ENCODE results near the gene PPP1R11.

PPP1R11 gene

DNA sequence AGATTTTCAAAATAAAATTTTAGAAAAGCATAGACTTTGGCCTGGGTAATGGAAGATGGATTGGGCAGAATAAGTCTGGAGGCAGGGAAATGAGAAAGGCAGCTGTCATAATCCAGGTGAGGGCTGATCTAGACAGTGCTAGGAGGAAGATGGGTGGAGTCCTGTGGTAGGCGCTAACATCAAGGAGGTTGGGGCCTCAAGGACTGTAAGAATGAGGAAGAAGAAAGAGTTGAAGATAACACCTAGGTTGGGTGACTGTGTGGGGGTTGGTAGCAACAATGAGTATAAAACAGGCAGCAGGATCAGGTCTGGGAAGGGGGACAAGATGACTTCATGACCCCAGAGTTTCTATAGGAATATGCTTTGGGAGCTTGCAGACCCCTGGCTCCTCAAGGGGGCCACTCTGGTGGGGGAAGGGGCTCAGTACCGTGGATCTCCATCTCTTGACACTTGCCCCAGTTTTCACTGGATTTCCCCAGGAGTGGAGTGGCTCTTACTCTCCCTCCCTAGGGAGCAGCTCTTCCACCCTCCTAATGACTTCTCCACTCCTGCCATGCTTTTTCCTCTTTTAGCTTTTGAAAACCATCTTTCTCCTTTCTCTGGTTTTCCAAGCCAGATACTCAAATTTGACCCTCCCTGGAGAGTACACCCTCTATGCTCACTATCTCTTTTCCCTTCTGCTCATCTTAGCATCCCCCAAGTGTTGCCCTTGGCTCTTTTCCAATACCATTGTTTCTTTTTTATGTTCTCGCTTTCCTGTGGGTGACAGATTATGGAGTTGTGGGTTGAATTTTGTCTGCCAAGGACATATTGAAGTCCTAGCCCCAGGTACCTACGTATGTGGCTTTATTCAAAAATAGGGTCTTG, 31.1 kb downstream of the PPP1R11 start:
- no peak for ATAC-seq
- no peak for TF ChIP-seq GLIS3 (CRISPR knock-in tag; IDR thresholded peaks at IDR 0.05)
- no peak for TF ChIP-seq ZC3H10 (CRISPR knock-in tag; IDR thresholded peaks at IDR 0.05)
- no peak for TF ChIP-seq CSDC2 (CRISPR knock-in tag; IDR thresholded peaks at IDR 0.05)

DNA sequence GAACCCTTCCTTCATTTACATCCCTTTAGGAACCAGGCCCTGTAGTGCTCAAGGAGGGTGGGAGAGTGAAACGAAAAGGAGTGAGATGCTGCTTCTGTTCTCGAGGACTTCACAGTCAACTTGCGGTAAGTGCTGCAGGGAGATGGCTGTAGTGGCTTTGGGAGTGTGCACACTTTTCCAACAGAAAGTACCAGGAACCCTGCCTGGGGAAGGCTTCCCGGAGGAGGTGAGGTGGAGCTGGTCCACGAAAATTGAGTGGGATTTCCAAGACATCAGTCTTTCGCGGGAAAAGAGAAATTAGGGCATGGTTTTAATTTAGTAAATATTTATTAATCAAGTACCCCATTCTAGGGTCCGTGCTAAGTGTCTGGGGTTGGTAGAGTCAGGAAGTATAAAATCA, 33.2 kb downstream of the PPP1R11 start:
- TF ChIP-seq ARNTL (CRISPR knock-in tag; IDR thresholded peaks at IDR 0.05; ENCODE audit: borderline replicate concordance, low read depth) (no peak), PPARA (CRISPR knock-in tag; IDR thresholded peaks at IDR 0.05; ENCODE audit: borderline replicate concordance) (no peak), GLIS3 (CRISPR knock-in tag; IDR thresholded peaks at IDR 0.05) (no peak), ISL1 (CRISPR knock-in tag; IDR thresholded peaks at IDR 0.05) (no peak), BACH2 (CRISPR knock-in tag; IDR thresholded peaks at IDR 0.05; ENCODE audit: borderline replicate concordance) (no peak), TCF4 (CRISPR knock-in tag; IDR thresholded peaks at IDR 0.05; ENCODE audit: borderline replicate concordance) (no peak), RARB (CRISPR knock-in tag; IDR thresholded peaks at IDR 0.05) (no peak), ZC3H10 (CRISPR knock-in tag; IDR thresholded peaks at IDR 0.05) (no peak), ZNF8 (CRISPR knock-in tag; IDR thresholded peaks at IDR 0.05) (no peak), ZFP30 (CRISPR knock-in tag; IDR thresholded peaks at IDR 0.05) (no peak), OSR1 (CRISPR knock-in tag; IDR thresholded peaks at IDR 0.05) (no peak), SNAI2 (CRISPR knock-in tag; IDR thresholded peaks at IDR 0.05) (no peak), ZNF565 (CRISPR knock-in tag; conservative IDR thresholded peaks at IDR 0.05; ENCODE audit: low read depth) (no peak), CSDC2 (CRISPR knock-in tag; IDR thresholded peaks at IDR 0.05) (no peak), ZNF70 (CRISPR knock-in tag; IDR thresholded peaks at IDR 0.05) (no peak)
- TF ChIP-seq, protein P1, sequence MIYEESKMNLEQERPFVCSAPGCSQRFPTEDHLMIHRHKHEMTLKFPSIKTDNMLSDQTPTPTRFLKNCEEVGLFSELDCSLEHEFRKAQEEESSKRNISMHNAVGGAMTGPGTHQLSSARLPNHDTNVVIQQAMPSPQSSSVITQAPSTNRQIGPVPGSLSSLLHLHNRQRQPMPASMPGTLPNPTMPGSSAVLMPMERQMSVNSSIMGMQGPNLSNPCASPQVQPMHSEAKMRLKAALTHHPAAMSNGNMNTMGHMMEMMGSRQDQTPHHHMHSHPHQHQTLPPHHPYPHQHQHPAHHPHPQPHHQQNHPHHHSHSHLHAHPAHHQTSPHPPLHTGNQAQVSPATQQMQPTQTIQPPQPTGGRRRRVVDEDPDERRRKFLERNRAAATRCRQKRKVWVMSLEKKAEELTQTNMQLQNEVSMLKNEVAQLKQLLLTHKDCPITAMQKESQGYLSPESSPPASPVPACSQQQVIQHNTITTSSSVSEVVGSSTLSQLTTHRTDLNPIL (CRISPR knock-in tag; IDR thresholded peaks at IDR 0.05; ENCODE audit: low read depth) = no peak
- TF ChIP-seq, protein P2, sequence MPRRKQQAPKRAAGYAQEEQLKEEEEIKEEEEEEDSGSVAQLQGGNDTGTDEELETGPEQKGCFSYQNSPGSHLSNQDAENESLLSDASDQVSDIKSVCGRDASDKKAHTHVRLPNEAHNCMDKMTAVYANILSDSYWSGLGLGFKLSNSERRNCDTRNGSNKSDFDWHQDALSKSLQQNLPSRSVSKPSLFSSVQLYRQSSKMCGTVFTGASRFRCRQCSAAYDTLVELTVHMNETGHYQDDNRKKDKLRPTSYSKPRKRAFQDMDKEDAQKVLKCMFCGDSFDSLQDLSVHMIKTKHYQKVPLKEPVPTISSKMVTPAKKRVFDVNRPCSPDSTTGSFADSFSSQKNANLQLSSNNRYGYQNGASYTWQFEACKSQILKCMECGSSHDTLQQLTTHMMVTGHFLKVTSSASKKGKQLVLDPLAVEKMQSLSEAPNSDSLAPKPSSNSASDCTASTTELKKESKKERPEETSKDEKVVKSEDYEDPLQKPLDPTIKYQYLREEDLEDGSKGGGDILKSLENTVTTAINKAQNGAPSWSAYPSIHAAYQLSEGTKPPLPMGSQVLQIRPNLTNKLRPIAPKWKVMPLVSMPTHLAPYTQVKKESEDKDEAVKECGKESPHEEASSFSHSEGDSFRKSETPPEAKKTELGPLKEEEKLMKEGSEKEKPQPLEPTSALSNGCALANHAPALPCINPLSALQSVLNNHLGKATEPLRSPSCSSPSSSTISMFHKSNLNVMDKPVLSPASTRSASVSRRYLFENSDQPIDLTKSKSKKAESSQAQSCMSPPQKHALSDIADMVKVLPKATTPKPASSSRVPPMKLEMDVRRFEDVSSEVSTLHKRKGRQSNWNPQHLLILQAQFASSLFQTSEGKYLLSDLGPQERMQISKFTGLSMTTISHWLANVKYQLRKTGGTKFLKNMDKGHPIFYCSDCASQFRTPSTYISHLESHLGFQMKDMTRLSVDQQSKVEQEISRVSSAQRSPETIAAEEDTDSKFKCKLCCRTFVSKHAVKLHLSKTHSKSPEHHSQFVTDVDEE (CRISPR knock-in tag; IDR thresholded peaks at IDR 0.05) = no peak
- TF ChIP-seq, protein P3, sequence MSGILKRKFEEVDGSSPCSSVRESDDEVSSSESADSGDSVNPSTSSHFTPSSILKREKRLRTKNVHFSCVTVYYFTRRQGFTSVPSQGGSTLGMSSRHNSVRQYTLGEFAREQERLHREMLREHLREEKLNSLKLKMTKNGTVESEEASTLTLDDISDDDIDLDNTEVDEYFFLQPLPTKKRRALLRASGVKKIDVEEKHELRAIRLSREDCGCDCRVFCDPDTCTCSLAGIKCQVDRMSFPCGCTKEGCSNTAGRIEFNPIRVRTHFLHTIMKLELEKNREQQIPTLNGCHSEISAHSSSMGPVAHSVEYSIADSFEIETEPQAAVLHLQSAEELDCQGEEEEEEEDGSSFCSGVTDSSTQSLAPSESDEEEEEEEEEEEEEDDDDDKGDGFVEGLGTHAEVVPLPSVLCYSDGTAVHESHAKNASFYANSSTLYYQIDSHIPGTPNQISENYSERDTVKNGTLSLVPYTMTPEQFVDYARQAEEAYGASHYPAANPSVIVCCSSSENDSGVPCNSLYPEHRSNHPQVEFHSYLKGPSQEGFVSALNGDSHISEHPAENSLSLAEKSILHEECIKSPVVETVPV (CRISPR knock-in tag; IDR thresholded peaks at IDR 0.05) = no peak
- TF ChIP-seq, protein P4, sequence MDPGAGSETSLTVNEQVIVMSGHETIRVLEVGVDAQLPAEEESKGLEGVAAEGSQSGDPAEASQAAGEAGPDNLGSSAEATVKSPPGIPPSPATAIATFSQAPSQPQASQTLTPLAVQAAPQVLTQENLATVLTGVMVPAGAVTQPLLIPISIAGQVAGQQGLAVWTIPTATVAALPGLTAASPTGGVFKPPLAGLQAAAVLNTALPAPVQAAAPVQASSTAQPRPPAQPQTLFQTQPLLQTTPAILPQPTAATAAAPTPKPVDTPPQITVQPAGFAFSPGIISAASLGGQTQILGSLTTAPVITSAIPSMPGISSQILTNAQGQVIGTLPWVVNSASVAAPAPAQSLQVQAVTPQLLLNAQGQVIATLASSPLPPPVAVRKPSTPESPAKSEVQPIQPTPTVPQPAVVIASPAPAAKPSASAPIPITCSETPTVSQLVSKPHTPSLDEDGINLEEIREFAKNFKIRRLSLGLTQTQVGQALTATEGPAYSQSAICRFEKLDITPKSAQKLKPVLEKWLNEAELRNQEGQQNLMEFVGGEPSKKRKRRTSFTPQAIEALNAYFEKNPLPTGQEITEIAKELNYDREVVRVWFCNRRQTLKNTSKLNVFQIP (CRISPR knock-in tag; IDR thresholded peaks at IDR 0.05; ENCODE audit: borderline replicate concordance, low read depth) = no peak
- TF ChIP-seq, protein P5, sequence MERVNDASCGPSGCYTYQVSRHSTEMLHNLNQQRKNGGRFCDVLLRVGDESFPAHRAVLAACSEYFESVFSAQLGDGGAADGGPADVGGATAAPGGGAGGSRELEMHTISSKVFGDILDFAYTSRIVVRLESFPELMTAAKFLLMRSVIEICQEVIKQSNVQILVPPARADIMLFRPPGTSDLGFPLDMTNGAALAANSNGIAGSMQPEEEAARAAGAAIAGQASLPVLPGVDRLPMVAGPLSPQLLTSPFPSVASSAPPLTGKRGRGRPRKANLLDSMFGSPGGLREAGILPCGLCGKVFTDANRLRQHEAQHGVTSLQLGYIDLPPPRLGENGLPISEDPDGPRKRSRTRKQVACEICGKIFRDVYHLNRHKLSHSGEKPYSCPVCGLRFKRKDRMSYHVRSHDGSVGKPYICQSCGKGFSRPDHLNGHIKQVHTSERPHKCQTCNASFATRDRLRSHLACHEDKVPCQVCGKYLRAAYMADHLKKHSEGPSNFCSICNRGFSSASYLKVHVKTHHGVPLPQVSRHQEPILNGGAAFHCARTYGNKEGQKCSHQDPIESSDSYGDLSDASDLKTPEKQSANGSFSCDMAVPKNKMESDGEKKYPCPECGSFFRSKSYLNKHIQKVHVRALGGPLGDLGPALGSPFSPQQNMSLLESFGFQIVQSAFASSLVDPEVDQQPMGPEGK (CRISPR knock-in tag; IDR thresholded peaks at IDR 0.05; ENCODE audit: borderline replicate concordance) = no peak
- no peak for ATAC-seq
